HG03520 (cell line): ENCODE data around the gene FLOT1.
"Not testable (repeated sequence)": the region's sequence is repeated elsewhere in the genome, so short reads cannot be mapped to it uniquely, and the experiment has no call there.

Source experiments
- ATAC-seq: cut with Tn5 transposase; IDR thresholded peaks from one replicate; pipeline ENCODE4 v1.9.1; 2021; ENCODE audit warnings: mild to moderate bottlenecking, moderate library complexity; ENCODE audit not compliant: unreplicated experiment

The FLOT1 gene

GRCh38 chr6:30767944-30768301, 25.4 kb upstream of the FLOT1 start:
- ATAC-seq, result no peak

GRCh38 chr6:30767158-30767943, 24.9 kb upstream of the FLOT1 start:
- ATAC-seq, result no peak

- ATAC-seq, result no peak
These were observed 24.1 kb upstream of the FLOT1 start for GRCh38 chr6:30766461-30767157.

- not testable (repeated sequence) for ATAC-seq
These were observed 23.0 kb upstream of the FLOT1 start for GRCh38 chr6:30765495-30765894.

- ATAC-seq, result not testable (repeated sequence)
These were observed 22.1 kb upstream of the FLOT1 start for GRCh38 chr6:30764490-30765043.

GRCh38 chr6:30763618-30764489, 21.4 kb upstream of the FLOT1 start:
- no peak for ATAC-seq

GRCh38 chr6:30763155-30763617, 20.7 kb upstream of the FLOT1 start:
- no peak for ATAC-seq

GRCh38 chr6:30761791-30762429, 19.4 kb upstream of the FLOT1 start:
- ATAC-seq, result no peak

GRCh38 chr6:30760549-30760948, 18.1 kb upstream of the FLOT1 start:
- no peak for ATAC-seq

- ATAC-seq, result no peak
These were observed 17.2 kb upstream of the FLOT1 start for GRCh38 chr6:30759575-30760239.

GRCh38 chr6:30757261-30757904, 14.9 kb upstream of the FLOT1 start:
- no peak for ATAC-seq

- ATAC-seq, result not testable (repeated sequence)
These were observed 14.0 kb upstream of the FLOT1 start for GRCh38 chr6:30756405-30757003.

GRCh38 chr6:30754631-30755030, 12.1 kb upstream of the FLOT1 start:
- ATAC-seq, result no peak

GRCh38 chr6:30752157-30752927, 9.9 kb upstream of the FLOT1 start:
- no peak for ATAC-seq

- ATAC-seq, result no peak
These were observed 7.8 kb upstream of the FLOT1 start for GRCh38 chr6:30750379-30750668.

- no peak for ATAC-seq
These were observed 7.3 kb upstream of the FLOT1 start for GRCh38 chr6:30749554-30750378.

- ATAC-seq, result no peak
These were observed 6.5 kb upstream of the FLOT1 start for GRCh38 chr6:30748851-30749540.
